Psoas muscle (tissue), 8 donors: ENCODE results near the gene CETP. TPM values are rescaled to one million over a fixed set of nuclear protein-coding genes. Genes with fewer than 3 reads are reported as not detected.

Experiments used
- ATAC-seq, 4 donors: fragments of 200-7000 bp; cut with Tn5 transposase; one replicate each; pipeline ENCODE4 v1.9.1; 2020; ENCODE audit warnings: moderate library complexity in 3 of 4, mild to moderate bottlenecking in 2 of 4
- DNase-seq, 2 donors: peaks; one replicate each; pipeline ENCODE4 v3.0.0-alpha.2; 2020
- H3K27ac ChIP-seq: fragments of 200-600 bp; one replicate; pipeline ENCODE4 v1.8.0; 2022
- H3K27me3 ChIP-seq, 3 donors: fragments of 200-600 bp in 1 of 3; one replicate each; pipeline versions ENCODE4 v1.6.1 to v1.8.0; 2013 to 2022; ENCODE audit warnings: low read length in 2 of 3, mild to moderate bottlenecking in 2 of 3, moderate library complexity in 1 of 3; ENCODE audit not compliant: insufficient read depth in 3 of 3
- H3K36me3 ChIP-seq, 2 donors: fragments of 200-600 bp in 1 of 2; one replicate each; pipeline versions ENCODE4 v1.6.1 to v1.8.0; 2013 to 2022; ENCODE audit warnings: low read depth in 1 of 2, mild to moderate bottlenecking in 1 of 2, moderate library complexity in 1 of 2; ENCODE audit not compliant: insufficient read depth in 1 of 2
- H3K4me1 ChIP-seq: fragments of 200-600 bp; one replicate; pipeline ENCODE4 v1.8.0; 2022
- H3K4me3 ChIP-seq: fragments of 200-600 bp; one replicate; pipeline ENCODE4 v1.8.0; 2022; ENCODE audit warnings: mild to moderate bottlenecking
- H3K9me3 ChIP-seq: fragments of 200-600 bp; one replicate; pipeline ENCODE4 v1.8.0; 2022
- WGBS, 3 donors: extraction: QIAGEN DNeasy Blood & Tissue Kit; methylation state at CpG; one replicate each; pipeline versions ENCODE4 v1.1.6 to v1.1.7; 2013; 5-methylcytosine and 5-hydroxymethylcytosine counted together
- intact Hi-C, 2 donors: fragments of 100-400 bp; cut with DNase I; formaldehyde crosslinking; loops; one replicate each; pipeline versions ENCODE4 v1.11.0 to v1.14.2; 2022
- polyA plus RNA-seq, 3 donors: library from polyadenylated mRNA; stranded (reverse); fragments of 200-250 nt; gene quantifications; one replicate each; pipeline ENCODE4 v1.2.3, GENCODE V29; 2013
- total RNA-seq, 4 donors: library from RNA; stranded (reverse); fragmentation: NEBNext Ultra II Directional in 2 of 4; extraction: Animal tissue kit (Norgen Biotek cat#: 25700) in 2 of 4; gene quantifications; one replicate each; pipeline versions ENCODE4 v1.2.1 to v1.2.4, GENCODE V29; 2021 to 2023
- TF ChIP-seq, protein P1 (sequence below): fragments of 200-600 bp; IDR thresholded peaks from one replicate; pipeline ENCODE4 v1.8.0; 2022; ENCODE audit warnings: antibody characterized with exemption
- donor health status: healthy with polysubstance abuse.
- donor health status: DM: no; HTN: no; CAD: no; lungs with moderate emphysema.
- donor health status: Bipolar disorder and iron deficiency.
- donor health status: healthy.
- donor health status: DM: yes; HTN: yes; CAD: no.
- donor health status: DM: no; HTN: no; CAD: no.
- donor health status: DM: no; HTN: no; CAD: no.
- donor health status: DM: yes; HTN: yes; CAD: no.

CETP gene
- total and polyA plus RNA-seq, 7 donors, result 0.05 to 0.67 (median 0.17) TPM; not detected in 2

DNA sequence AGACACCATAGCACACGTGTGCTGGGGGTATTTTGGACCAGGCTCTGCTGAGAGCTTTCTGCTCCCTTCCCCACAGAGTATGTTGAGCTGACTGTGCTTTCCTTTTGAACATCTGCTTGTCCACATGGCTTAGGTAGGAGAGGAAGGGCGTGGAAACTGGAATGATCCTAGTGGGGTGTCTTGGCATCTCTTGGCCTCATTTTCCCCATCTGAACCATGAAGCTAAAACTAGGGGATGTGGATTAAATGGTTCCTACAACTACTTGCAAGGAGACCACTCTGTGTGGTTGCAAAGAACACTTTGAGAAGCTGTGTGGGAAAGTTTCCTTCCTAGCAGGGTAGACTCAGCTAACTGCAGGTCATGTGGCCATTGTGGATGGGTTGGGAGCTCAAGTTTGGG is 20.9 kb downstream of the CETP start:
- Histone ChIP-seq H3K4me3 (no peak overlapping the region), H3K36me3 (no peaks in the 10 kb centered on the region), H3K9me3 (no peaks in the 10 kb centered on the region), H3K27ac (no peak overlapping the region), H3K4me1 (no peaks in the 10 kb centered on the region), H3K27me3 (no peaks in the 10 kb centered on the region)
- WGBS, 3 donors, result 75 to 84% (median 80%) methylated on average over 2 of the region's 2 CpGs
- TF ChIP-seq, protein P1, sequence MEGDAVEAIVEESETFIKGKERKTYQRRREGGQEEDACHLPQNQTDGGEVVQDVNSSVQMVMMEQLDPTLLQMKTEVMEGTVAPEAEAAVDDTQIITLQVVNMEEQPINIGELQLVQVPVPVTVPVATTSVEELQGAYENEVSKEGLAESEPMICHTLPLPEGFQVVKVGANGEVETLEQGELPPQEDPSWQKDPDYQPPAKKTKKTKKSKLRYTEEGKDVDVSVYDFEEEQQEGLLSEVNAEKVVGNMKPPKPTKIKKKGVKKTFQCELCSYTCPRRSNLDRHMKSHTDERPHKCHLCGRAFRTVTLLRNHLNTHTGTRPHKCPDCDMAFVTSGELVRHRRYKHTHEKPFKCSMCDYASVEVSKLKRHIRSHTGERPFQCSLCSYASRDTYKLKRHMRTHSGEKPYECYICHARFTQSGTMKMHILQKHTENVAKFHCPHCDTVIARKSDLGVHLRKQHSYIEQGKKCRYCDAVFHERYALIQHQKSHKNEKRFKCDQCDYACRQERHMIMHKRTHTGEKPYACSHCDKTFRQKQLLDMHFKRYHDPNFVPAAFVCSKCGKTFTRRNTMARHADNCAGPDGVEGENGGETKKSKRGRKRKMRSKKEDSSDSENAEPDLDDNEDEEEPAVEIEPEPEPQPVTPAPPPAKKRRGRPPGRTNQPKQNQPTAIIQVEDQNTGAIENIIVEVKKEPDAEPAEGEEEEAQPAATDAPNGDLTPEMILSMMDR, result no peak
- DNase-seq, result no peak
- no peak for ATAC-seq
- intact Hi-C loops, result no loop called here

DNA sequence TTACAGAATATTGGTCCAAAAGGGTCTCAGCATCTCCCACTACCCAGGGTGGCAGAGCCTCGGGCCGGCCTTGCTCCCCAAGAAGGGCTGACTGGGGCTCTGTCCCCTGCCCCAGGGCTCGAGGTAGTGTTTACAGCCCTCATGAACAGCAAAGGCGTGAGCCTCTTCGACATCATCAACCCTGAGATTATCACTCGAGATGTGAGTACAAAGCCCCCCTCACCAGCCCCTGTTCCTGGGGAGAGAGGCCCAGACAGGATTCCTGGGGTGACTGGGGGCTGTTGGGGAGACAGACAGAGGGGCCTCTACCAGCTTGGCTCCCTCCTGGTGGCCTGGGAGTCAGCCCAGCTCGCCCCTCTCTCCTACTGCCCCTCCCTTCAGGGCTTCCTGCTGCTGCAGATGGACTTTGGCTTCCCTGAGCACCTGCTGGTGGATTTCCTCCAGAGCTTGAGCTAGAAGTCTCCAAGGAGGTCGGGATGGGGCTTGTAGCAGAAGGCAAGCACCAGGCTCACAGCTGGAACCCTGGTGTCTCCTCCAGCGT is 21.5 kb downstream of the CETP start:
- intact Hi-C loops, result no loop called here
- Histone ChIP-seq H3K27me3 (no peaks in the 10 kb centered on the region), H3K27ac (no peak overlapping the region), H3K4me3 (no peak overlapping the region), H3K9me3 (no peaks in the 10 kb centered on the region), H3K36me3 (no peaks in the 10 kb centered on the region), H3K4me1 (no peaks in the 10 kb centered on the region)
- ATAC-seq (no peak), DNase-seq (no peak)
- TF ChIP-seq, protein P1, result no peak
- 65 to 73% (median 68%) methylated on average over 8 to 9 of the region's 9 CpGs for WGBS, 3 donors

DNA sequence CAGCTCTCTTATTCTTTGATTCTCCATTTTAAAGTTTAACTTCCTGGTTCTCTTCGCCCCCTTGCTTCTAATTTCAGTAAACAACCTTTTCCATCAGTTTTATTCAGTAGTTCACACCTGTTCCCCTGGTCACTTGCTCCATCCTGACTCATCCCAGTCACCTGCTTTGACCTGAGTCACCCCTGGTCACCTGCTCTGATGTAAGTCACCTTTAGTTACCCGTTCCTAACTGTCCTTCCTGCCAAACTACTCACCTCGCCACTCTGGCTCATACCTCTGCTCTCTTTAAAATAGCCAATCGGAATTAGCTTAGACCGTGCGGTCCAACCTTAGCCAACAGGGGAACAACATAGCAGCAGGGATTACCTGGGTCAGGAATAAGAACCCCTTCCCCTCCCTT is 22.9 kb downstream of the CETP start:
- Histone ChIP-seq H3K36me3 (no peaks in the 10 kb centered on the region), H3K4me3 (no peak overlapping the region), H3K27ac (no peak overlapping the region), H3K4me1 (no peaks in the 10 kb centered on the region), H3K27me3 (no peaks in the 10 kb centered on the region), H3K9me3 (no peaks in the 10 kb centered on the region)
- TF ChIP-seq, protein P1, result no peak
- ATAC-seq, result no peak
- DNase-seq, result no peak
- WGBS, 3 donors, result 89 to 90% (median 89%) methylated on average over 6 of the region's 6 CpGs
- intact Hi-C loops, result loop anchor here in 1 of 2 donors (5.0 kb wide), 1 partner anchor 58 kb away; no protein-coding TSS in a partner anchor

DNA sequence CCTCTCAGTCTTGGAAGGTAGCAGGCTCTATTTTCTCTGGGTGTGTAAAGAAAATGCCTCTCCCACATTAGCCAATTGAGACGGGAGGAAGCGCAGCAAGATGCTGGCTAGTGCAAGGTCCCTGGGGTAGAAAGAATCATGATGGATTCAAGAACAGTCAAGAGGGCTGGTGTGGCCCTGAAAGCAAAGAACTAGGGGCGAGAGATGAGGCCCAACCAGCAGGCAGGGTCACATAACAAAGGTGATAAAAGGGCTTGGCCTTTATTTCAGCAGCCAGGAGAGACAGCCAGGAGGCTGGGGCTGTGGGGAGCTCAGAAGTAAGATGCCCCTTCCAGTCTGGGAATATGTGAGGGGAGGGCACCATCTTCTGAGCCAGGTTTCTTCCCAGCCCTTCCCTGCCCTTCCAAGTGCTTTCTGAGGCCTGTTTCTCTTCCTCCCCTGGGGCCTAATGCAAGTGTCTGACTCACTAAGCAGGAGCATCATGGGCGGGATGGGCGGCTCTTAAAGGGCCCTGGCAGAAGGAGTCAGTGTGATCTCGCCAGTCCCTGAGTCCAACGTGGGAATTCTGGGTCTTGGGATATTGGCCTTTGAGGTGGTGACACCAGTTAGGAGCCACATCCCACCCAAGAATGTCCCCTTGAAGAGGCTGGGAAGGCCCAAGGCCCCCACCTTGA is 23.7 kb downstream of the CETP start:
- Histone ChIP-seq H3K36me3 (no peaks in the 10 kb centered on the region), H3K4me3 (no peak overlapping the region), H3K27ac (peak overlapping the region; percentile 7), H3K27me3 (no peaks in the 10 kb centered on the region), H3K9me3 (no peaks in the 10 kb centered on the region), H3K4me1 (peaks cover 2% of the 10 kb centered on the region)
- peak; percentile 74 to 76 for DNase-seq
- intact Hi-C loops, result loop anchor here in 1 of 2 donors (5.0 kb wide), 1 partner anchor 57 kb away; no protein-coding TSS in a partner anchor
- TF ChIP-seq, protein P1, result no peak
- peak in 2 of 4 donors; percentile 33 to 35 for ATAC-seq
- 53 to 65% (median 56%) methylated on average over 7 of the region's 7 CpGs for WGBS, 3 donors
